Measurements from ENCODE around the gene CHST8. TPM values are rescaled to one million over a fixed set of nuclear protein-coding genes. Genes with fewer than 3 reads are reported as not detected.

Gene CHST8
- total and polyA plus RNA-seq, 2 of the 13 experiments (the other 11 are each of a cell fraction or from before 2014, with no cell fraction given): not detected

DNA sequence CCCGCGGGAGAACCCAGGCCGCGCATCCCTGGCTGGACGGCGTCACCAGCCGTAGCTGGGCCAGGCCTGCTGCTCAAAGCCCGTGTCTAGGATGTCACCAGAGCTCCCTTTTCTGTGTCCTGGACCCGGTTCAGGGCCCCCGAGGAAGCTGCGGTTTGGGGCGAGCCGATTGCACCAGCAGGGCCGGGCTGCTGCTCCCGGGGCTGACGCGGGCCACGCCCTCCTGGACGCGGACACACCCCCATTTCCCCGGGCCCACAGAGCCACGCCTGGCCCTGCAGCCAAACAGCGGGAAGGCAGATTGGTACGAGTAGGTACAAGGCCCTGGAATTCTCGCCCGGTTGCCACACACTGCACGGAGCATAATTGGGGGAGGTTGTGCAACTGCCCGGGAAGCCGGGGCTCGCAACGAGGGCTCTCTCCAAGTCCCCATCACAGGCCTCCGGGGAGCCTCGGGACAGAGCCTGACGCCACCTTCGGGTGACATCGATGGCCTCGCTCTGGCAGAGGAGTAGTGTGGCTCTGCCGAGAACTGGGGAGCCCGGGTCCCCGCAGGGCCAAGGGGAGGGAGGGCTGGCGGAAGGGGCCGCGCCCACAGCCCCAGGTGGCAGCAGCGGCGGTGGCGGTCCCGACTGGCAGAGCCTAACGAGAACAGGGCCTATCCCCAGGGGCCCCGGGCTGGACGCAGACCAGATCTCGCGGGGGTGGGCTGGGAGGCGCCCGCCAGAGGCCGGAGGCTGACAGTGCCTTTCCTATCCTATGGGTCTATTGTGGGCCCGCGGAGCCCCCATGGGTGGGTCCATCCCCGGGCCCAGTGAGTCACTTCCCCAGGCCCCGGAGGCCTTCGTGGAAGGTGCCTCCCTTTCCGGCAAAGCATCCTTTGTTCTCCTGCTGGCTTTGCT lies 198.4 kb downstream of the CHST8 start:
- Histone ChIP-seq H3K4me3 (replicated peaks in 1 of 3; ENCODE audit: insufficient read depth in 1 of 3, low read depth in 2 of 3, low read length in 3 of 3) (peak overlapping the region; percentile 54 to 73 (median 58)), H2AFZ (ENCODE audit: low read length) (no peak overlapping the region), H3K4me1 (ENCODE audit: insufficient read depth, low read length) (peaks cover 20% of the 10 kb centered on the region), H3K27ac (ENCODE audit: extremely low read length, insufficient read depth, low read length) (no peak overlapping the region), H3K36me3 (replicated peaks in 1 of 2; ENCODE audit: control insufficient read depth in 1 of 2, insufficient read depth in 2 of 2, low read length in 2 of 2) (no peaks in the 10 kb centered on the region), H4K20me1 (ENCODE audit: insufficient read depth, low read length) (no peaks in the 10 kb centered on the region), H3K9ac (ENCODE audit: insufficient read depth, low read depth, low read length) (peak overlapping the region; percentile 11; the same call in 1 of the 2 replicates), H3K79me2 (ENCODE audit: insufficient read depth, low read length) (no peaks in the 10 kb centered on the region), H3K27me3 (ENCODE audit: control insufficient read depth in 1 of 2, insufficient read depth in 2 of 2, low read length in 2 of 2) (peaks cover 1 to 8% of the 10 kb centered on the region in 2 experiments; a peak in 4 of 5 replicates), H3K9me3 (ENCODE audit: low read length) (no peaks in the 10 kb centered on the region), H3K4me2 (ENCODE audit: low read depth, low read length) (peak overlapping the region; percentile 89)
- DNase-seq (ENCODE audit: low spot score): peak; percentile 53
- no TSS peak for BruUV-seq (replicated peaks)
- in situ Hi-C loops (cut with HindIII; ENCODE audit: extremely low pct_ligation_motif_present, low pct_unique_long_range_greater_than_20kb): no loop called here
- intact Hi-C loops (cut with micrococcal nuclease; ENCODE audit: unreplicated experiment): no loop called here
- ChIA-PET POLR2A (interaction anchor here (0.8 to 1.1 kb wide), 2 partner anchors 16 to 298 kb away, joined by 3 read pairs; partner anchors contain the start of gene PEPD), CTCF (ENCODE audit: low intra/inter-chr PET ratio, low total read pairs) (interaction anchor here (0.9 to 2.5 kb wide), 3 partner anchors 24 to 42 kb away, joined by 3 to 11 read pairs (median 4); no protein-coding TSS in a partner anchor)
- FAIRE-seq: no peak
- peak; percentile 85 for ATAC-seq
- 0% methylated on average over 6 of the region's 61 CpGs for WGBS (ENCODE audit: low lambda C conversion rate)
- TF ChIP-seq SIX1 (CRISPR knock-in tag; IDR thresholded peaks at IDR 0.05; ENCODE audit: borderline replicate concordance) (no peak), FOXA3 (CRISPR knock-in tag; IDR thresholded peaks at IDR 0.05) (no peak), AGO2 (optimal IDR thresholded peaks at IDR 0.05; ENCODE audit: low read depth, low read length) (no peak), ZNF224 (CRISPR knock-in tag; IDR thresholded peaks at IDR 0.05) (no peak), TBX2 (CRISPR knock-in tag; IDR thresholded peaks at IDR 0.05; ENCODE audit: borderline replicate concordance) (no peak; the same call in 1 of the 2 replicates), SALL1 (CRISPR knock-in tag; IDR thresholded peaks at IDR 0.05) (no peak), TCF7 (IDR thresholded peaks at IDR 0.05; ENCODE audit: low read depth) (no peak), CBFB (CRISPR knock-in tag; IDR thresholded peaks at IDR 0.05) (no peak)
- TF ChIP-seq, protein P1, sequence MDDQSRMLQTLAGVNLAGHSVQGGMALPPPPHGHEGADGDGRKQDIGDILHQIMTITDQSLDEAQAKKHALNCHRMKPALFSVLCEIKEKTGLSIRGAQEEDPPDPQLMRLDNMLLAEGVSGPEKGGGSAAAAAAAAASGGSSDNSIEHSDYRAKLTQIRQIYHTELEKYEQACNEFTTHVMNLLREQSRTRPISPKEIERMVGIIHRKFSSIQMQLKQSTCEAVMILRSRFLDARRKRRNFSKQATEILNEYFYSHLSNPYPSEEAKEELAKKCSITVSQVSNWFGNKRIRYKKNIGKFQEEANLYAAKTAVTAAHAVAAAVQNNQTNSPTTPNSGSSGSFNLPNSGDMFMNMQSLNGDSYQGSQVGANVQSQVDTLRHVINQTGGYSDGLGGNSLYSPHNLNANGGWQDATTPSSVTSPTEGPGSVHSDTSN (CRISPR knock-in tag; IDR thresholded peaks at IDR 0.05; ENCODE audit: borderline replicate concordance): no peak
- TF ChIP-seq, protein P2, sequence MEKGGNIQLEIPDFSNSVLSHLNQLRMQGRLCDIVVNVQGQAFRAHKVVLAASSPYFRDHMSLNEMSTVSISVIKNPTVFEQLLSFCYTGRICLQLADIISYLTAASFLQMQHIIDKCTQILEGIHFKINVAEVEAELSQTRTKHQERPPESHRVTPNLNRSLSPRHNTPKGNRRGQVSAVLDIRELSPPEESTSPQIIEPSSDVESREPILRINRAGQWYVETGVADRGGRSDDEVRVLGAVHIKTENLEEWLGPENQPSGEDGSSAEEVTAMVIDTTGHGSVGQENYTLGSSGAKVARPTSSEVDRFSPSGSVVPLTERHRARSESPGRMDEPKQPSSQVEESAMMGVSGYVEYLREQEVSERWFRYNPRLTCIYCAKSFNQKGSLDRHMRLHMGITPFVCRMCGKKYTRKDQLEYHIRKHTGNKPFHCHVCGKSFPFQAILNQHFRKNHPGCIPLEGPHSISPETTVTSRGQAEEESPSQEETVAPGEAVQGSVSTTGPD (CRISPR knock-in tag; IDR thresholded peaks at IDR 0.05): no peak
- TF ChIP-seq, protein P3, sequence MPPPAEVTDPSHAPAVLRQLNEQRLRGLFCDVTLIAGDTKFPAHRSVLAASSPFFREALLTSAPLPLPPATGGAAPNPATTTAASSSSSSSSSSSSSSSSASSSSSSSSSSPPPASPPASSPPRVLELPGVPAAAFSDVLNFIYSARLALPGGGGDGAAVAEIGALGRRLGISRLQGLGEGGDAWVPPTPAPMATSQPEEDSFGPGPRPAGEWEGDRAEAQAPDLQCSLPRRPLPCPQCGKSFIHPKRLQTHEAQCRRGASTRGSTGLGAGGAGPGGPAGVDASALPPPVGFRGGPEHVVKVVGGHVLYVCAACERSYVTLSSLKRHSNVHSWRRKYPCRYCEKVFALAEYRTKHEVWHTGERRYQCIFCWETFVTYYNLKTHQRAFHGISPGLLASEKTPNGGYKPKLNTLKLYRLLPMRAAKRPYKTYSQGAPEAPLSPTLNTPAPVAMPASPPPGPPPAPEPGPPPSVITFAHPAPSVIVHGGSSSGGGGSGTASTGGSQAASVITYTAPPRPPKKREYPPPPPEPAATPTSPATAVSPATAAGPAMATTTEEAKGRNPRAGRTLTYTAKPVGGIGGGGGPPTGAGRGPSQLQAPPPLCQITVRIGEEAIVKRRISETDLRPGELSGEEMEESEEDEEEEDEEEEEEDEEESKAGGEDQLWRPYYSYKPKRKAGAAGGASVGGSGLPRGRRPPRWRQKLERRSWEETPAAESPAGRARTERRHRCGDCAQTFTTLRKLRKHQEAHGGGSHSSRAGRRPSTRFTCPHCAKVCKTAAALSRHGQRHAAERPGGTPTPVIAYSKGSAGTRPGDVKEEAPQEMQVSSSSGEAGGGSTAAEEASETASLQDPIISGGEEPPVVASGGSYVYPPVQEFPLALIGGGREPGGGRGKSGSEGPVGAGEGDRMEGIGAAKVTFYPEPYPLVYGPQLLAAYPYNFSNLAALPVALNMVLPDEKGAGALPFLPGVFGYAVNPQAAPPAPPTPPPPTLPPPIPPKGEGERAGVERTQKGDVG (CRISPR knock-in tag; IDR thresholded peaks at IDR 0.05; ENCODE audit: borderline replicate concordance): no peak
- TF ChIP-seq, protein P4, sequence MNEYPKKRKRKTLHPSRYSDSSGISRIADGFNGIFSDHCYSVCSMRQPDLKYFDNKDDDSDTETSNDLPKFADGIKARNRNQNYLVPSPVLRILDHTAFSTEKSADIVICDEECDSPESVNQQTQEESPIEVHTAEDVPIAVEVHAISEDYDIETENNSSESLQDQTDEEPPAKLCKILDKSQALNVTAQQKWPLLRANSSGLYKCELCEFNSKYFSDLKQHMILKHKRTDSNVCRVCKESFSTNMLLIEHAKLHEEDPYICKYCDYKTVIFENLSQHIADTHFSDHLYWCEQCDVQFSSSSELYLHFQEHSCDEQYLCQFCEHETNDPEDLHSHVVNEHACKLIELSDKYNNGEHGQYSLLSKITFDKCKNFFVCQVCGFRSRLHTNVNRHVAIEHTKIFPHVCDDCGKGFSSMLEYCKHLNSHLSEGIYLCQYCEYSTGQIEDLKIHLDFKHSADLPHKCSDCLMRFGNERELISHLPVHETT (CRISPR knock-in tag; conservative IDR thresholded peaks at IDR 0.05): no peak

Measured in HepG2 (cell line).